NCI-H345 (cell line): ENCODE data around the gene KCTD12.

Experiments
- DNase-seq: peaks from one replicate; lab custom pipeline; 2025; lab: John Stamatoyannopoulos, UW

KCTD12 gene

DNA sequence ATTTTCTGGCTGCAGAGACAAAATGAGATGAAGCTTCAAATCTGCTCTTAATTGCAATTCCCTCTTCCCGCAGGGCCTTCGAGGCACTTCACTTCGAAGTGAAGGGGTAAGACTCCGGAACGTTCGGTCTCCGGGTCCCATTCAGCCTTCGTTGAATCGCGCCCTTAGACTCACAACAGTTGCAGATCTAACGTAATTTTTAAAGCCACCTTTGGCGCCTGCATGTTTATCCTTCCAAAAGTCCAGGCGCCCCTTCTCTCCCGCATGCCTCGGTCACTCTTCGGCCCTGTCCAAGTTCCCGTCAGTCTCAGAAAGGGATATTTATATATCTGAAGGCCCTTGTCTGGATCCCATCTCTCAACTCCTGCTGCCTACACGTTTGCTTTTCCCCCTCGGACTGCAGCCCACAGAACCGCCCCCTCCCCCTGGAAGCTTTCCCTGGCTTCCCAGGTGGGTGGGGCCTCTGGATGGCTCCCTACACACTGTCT is 915 bp upstream of the KCTD12 start:
- DNase-seq = peak; percentile 61

DNA sequence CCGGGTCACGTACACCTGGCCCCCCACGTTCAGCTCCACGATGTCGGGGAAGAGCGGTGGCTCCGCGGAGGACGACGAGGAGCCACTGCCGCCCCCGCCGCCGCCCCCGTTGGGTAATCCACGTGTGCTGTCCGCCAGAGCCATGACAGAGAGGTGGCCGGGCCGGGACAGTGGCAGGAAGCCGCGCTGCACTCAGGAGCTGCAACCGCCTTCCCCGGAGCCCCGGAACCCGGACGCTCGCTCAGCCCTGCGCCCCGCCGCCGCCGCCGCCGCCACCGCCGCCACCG is 257 bp downstream of the KCTD12 start:
- no peak for DNase-seq

DNA sequence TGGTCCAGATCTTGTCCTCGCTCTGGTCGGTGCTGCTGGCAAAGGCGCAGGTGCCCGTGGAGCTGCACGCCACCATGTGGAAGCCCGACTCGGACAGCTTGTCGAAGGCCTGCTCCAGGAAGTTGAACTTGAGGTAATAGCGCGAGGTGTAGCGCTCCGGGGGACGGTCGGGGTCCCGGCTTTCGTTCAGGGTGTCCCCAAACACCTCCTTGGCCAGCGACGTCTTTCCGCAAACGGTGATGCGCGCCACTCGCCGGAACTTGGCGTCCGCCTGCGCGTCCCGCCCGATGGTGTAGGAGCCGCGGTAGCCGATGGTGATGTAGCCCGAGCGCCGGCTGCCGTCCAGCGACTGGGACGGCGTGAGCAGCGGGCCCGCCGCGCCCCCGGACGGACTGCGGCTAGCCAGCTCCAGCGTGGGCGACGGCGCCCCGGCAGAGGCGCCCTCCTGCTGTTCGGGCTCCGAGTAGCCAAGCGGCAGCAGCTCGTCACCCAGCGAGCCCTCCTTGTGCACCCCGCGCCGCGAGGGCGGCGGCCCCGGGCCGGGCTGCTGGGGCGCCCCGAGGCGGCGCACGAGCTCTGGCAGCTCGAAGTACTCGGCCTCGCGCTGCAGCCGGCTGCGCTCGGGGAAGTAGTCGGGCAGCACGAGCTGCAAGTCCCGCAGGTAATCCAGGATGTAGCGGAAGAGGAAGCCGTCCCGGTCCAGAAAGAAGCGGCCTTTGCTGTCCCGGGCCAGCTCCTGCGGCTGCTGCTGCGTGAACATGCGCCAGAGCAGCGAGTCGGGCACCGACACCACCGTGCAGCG is 801 bp downstream of the KCTD12 start:
- peak; percentile 75 for DNase-seq

DNA sequence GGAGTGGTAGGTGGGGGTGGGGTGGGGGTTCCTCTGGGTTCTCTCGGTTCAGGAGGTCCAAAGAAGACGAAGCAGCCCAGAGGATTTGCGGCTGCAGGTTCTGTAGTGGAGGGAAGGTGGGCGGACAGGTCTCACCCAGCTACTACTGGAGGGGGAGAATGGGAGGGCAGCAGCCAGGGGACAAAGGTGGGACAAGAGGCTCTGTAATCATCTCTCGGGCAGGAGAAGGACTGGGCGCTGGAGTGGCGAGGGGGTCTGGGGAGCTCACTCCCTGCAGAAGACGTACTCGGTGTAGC is 1.4 kb downstream of the KCTD12 start:
- no peak for DNase-seq

DNA sequence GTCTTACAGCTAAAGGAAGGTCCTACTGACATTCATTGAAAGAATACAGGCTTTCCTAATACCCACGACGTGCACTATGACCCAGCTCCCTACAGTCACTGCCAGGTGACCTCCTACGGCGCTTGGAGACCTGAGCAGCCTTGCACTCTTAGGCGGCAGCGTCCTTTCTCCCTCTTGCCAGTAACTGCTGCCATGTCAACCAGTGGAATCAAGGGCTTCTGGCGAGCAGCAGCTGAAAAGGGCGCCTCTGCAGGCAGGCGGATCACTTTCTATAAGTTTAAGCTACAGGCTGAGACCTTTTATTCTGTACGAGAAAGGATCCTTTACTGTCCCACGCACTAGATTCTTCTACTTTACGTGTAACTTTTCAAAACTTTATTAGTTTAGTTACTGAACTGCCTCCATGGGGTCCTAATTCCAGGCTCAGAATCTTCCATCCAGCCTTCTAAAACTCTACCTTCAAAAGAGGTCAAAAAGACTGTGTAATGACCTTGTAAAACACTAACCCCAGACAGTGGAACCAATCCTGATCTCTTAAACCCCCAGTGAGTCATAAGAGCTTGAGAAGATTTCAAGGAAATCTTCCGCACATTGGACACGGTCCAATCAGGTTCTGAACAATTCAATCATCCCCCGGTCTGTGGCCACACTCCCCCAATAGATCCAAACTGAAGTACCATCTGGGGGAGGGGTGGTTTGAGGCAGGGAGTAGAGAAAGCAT is 1.9 kb downstream of the KCTD12 start:
- DNase-seq = peak; percentile 74

DNA sequence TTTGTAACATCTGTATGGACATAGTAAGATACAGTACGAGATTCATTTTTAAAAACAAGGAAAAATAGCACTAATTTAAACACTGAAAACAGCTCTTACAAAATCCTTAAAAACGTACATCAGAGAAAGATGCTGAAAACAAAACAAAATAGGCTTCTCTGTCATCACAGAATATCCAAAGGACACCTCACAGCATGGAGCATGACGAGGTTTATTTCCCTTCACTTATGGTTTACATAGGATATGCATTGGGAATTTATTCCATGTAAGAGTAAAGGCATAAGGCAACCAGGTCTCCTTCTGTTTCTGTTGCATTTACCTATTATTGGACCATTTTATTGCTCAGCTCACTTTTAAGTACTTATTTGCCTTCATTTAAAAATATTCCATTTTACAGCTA is 3.0 kb downstream of the KCTD12 start:
- no peak for DNase-seq

DNA sequence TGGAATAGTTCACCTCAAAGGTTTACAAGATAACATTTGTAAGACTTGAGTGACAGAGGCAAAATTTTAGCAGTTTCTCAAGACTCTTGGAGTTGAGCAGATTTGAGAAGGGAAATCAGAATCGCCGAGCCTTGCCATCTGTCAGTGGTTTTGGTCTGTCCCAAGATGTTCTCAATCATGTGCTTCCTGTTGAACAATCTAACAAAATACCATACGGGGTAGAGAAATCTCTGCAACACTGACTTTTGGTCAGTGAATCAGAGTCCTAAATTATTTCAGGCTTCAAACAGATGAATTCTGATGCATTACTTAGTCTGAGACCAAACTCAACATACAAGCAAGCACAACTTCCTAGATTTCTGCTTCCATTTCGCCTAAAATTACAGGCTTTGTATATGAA is 3.8 kb downstream of the KCTD12 start:
- no peak for DNase-seq

DNA sequence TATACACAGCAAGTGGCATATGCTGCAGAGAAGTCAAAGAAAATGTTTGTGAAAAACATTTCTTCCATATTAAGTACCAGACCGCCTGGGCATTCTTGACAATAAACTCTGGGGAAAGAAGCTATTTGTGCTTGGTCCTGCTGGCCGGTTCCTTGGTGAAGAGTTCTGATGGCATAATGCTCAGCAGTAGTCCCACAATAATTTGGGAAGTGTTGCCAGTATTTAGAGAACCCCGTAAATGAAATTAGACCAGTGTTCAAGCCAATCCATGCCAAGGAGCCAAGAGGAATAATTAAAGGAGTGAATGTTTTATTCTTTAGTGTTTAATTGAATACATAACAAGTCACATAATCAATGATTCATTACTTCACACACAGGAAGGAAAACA is 6.3 kb downstream of the KCTD12 start:
- DNase-seq = no peak

DNA sequence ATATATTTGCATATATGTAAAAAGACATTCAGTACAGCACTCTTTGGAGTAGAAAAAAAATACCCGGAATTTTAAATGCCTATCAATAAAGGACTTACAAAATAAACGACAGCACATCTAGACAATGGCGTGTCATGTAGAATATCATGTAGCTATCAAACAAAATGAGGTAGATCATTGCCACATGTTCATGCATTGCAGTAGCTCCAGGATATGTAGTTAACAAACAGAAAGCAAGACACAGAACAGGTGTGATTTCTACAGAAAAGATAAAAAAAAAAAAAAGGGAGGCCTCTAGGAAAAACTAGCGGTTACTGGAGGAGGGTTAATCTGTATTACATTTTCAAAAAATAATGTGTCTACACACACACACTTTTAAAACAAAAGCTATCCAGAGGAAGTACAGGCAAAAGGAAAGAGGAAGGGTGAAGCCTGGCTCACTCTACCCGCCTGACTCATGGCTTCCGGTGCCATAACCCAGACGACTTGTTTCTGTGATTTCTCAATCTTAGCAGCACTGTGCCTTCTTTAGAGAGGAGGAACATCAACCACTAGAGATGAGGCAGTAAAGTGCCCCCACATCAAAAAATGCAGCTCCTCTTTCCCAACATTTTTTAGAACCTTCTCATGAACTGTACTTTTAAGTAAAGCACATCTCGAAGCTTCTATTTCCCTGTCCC is 6.9 kb downstream of the KCTD12 start:
- no peak for DNase-seq

DNA sequence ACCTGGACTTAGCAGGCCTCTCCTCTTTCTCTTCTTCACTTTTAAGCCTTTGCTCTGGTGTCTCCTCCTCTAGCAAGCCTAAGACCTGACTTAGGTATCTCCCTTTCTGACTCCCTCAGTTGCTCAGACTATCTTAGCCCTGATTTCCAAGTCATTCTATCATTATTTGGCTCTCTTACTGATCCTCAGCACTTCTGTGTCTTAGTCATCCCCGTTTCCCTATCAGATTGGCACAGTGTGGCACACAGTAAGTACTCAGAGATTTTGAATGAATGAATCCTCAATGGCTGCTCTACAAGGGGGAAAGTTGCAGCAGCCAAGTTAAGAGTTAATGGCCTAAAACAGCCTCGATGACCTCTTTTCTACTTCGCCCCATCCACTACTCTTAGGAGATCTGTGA is 8.2 kb downstream of the KCTD12 start:
- DNase-seq = no peak

DNA sequence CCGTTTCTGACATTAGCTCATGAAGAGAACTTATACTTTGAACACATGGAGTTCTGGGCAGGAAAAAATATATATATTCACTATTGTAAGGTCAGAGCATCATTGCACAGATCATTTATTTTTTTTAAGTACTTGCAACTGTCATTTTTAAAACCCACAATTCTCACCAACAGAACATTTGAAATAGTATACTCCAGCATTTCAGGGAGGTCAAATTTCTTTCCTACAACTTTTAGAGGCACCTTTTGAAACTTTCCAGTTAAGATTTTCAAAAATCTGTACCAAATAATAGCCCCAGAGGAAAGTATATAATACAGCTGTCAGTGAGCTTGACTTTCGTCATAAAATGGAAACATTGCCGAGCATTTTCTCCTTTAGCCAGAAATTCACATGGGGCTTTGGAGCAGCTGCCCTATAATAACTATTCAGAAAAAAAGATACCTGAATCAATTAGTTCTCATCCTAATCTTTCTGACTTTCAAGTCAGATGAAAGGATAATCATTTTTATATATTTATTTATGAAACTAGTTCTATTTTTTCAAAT is 10.9 kb downstream of the KCTD12 start:
- no peak for DNase-seq

DNA sequence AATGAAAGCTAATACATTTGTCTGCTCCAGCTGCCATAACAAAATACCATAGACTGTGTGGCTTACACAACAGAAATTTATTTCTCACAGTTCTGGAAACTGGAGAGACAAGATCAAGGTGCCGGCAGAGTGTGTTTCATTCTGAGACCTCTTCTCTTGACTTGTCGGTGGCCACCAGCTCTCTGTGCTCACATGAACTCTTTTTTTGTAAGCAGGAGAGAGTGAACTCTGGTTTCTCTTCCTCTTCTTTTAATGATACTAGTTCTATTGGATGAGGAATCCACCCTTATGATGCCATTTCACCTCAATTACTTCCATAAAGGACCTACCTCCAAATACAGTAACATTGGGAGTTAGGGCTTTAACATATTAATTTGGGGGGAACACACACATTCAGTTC is 11.7 kb downstream of the KCTD12 start:
- no peak for DNase-seq

DNA sequence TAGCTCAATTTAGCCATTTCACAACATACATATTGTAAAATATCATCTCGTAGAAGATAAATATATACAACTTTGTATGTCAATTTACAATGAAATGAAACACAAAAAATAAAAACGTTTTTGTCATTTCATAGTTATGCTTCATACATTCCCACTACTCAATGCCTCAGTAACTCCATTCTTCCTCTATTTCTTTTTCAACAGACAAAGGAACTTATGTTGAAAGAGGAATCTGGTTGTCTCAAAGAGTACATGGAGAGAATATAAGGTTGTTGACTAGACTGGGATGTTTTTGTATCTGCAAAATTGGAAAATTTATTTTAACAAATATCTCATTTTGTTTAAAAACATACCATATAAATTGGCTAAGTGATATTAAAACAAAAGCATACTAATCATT is 12.8 kb downstream of the KCTD12 start:
- no peak for DNase-seq

DNA sequence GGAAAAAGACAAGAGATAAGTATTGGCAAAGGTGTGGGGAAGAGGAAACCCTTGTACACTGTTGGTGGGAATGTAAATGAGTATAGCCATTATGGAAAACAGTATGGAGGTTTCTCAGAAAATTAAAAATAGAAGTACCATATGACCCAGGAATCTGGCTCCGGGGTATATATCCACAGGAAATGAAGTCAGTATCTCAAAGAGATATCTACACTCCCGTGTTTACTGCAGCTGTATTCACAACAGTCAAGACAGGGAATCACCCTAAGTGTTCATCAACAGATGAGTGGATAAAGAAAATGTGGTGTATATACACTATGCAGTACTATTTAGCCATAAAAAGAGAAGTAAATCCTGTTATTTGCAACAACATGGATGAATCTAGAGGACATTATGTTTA is 13.5 kb downstream of the KCTD12 start:
- no peak for DNase-seq

DNA sequence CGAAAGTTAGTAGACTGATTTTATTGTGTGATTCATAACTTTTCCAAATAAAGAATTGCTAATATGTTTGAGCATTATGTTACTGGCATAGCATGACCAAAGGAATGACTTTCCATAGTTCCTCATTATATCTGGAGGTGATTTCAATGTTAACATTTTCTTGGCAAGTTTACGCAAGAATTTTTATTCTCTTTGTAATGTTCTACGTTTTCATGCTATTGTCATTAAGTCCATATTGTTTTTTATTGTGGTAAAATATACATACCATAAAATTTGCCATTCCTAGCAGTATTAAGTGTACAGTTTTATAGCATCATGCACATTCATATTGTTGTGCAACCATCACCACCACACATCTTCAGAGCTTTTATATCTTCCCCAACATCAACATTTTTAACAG is 14.8 kb downstream of the KCTD12 start:
- no peak for DNase-seq

DNA sequence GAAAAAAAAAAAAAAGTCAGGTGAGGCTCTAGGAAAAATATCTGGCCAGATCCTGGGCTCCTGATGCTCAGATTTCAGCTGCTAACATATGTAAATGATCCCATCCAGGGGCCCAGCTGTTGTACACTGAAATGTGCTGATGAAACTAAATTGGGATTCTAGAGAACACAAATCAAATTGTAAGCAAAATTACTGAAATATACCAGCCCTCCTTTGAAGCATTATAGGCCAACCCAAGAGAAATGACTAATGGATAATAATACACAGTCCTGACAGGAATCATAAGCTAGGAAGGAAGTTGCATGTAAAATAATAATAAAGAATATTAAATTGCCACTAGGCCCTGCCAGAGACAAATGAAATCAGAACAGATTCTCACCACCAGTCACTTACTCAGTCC is 17.8 kb downstream of the KCTD12 start:
- no peak for DNase-seq

DNA sequence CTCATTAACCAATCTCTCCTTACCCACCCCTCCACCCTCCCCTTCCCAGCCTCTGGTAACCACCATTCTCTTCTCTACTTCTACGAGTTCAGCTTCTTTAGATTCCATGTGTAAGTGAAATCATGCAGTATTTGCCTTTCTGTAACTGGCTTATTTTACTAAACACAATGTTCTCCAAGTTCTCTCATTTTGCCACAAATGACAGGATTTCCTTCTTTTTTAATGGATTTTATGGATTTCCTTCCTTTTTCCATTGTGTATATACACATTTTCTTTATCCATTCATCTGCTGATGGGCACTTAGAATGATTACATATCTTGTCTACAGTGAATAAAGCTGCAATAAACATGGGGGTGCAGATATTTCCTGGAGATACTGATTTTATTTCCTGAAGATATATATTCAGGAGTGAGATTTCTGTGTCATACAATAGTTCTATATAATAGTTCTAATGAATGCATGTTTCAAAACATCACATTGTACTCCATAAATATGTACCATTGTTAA is 20.2 kb downstream of the KCTD12 start:
- DNase-seq = no peak

DNA sequence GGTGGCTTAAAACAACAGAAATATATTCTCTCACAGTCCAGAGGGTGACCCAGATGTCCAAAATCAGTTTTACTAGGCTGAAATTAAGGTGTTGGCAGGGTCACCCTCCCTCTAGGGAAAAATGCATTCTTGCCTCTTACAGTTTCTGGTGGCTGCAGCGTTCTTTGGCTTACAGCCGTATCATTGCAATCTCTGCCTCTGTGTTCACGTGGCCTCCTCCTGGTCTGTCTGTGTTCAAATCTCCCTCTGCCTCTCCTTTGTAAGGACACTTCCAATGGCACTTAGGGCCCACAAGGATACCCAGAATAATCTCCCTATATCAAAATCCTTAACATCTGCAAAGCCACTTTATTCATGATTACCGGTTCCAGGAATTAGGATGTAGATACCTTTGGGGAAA is 21.1 kb downstream of the KCTD12 start:
- DNase-seq = no peak

DNA sequence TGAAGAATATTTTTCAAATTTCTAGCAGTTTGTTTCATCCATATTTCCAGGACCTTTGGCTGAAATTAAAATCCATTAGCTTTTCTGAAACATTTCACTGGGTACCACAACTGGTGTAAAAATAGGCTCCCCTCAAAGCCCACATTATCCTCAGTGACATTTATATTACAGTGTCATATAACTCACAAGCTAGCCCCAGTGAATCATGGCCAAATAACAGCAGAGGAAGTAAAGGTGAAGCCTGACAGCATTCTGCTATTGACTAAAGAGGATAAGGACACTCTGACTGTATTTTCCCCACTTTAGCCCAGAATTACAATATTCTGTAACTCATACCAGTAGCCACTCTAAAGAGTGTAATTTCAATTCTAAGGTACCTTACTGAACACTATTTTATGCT is 21.9 kb downstream of the KCTD12 start:
- DNase-seq = no peak

DNA sequence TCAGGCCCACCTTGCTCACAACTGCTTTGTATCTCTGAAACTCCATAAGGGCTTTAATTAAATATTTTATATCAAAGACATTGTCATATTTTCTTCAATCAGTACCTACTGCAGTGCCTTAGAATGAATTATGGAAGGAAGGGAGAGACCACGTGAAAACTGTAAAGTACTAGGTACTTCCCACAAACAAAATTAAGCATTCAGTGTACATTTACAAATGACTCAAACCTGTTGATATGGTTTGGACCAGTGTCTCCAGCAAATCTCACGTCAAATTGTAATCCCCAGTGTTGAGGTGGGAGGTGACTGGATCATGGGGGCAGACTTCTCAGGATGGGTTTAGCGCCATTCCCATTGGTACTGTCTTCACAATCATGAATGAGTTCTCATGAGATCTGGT is 23.2 kb downstream of the KCTD12 start:
- no peak for DNase-seq

DNA sequence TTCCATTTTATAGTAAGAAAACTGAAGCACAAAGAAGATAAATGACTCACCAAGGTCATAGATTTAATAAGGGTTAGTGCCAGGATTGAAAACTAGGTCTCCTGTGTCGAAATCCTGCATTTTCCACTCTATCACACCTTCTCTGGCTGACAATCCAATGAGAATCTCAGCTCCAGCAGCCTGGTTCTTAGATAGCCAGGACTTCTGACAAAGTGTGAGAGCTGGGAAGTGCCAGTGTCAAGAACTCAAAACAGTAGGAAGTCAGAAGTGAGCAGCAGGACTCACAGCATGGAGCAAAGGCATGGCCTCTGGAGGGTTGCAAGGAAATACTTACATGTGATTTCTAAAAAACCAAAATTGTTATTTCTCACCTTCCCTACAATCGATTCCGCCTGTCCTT is 24.3 kb downstream of the KCTD12 start:
- DNase-seq = no peak

DNA sequence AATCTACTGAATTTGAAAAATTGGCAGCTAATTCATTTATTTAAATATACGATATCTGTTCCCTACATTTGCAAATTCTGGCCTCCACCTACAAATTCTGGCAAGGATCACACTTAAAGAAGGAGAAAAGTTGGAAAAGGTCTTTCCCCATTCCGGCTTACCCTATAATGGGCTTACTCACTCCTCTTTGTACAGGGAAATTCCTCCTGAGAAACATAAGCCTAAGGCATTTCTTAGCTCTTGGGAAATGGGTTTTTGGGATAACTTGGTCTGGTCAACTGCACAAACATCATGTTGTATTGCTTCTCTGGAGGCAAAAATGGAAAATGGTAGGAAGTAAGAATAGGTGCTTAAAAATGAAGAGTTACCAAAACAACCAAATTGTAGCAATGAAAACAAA is 25.5 kb downstream of the KCTD12 start:
- no peak for DNase-seq

DNA sequence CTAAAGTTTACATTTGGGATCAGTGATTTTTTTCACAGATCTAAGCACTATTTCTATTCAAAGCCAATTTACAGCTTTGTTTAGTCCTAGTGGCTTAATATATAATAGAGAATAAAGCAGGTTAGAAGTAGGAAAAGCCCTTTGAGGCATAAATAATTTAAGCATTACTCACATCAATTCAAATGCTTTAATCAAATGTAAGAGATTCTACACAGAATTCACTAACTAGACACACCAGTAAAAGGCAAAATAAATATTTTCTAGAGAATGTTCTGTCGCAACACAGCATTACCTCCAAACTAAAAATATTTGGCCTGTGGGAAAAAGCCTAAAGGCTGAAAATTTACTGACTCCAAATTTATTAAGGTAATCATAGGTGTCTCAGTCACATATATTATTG is 31.3 kb downstream of the KCTD12 start:
- DNase-seq = no peak
